Suprapubic skin (tissue), 4 donors: ENCODE data around the gene MMP21. TPM values are rescaled to one million over a fixed set of nuclear protein-coding genes. Genes with fewer than 3 reads are reported as not detected.

Experiments
- DNase-seq, 2 donors: peaks; one replicate each; pipeline ENCODE4 v3.0.0-alpha.2; 2019; ENCODE audit warnings: low spot score in 2 of 2
- H3K27ac ChIP-seq: fragments of 200-600 bp; sonication (generic); one replicate; pipeline ENCODE4 v1.5.1; 2019
- H3K27me3 ChIP-seq: fragments of 200-600 bp; sonication (generic); one replicate; pipeline ENCODE4 v1.5.1; 2019
- H3K36me3 ChIP-seq: fragments of 200-600 bp; sonication (generic); one replicate; pipeline ENCODE4 v1.5.1; 2019
- H3K4me1 ChIP-seq: fragments of 200-600 bp; sonication (generic); one replicate; pipeline ENCODE4 v1.5.1; 2019
- H3K4me3 ChIP-seq: fragments of 200-600 bp; sonication (generic); one replicate; pipeline ENCODE4 v1.5.1; 2019; ENCODE audit warnings: mild to moderate bottlenecking
- H3K9me3 ChIP-seq: fragments of 200-600 bp; sonication (generic); one replicate; pipeline ENCODE4 v1.5.1; 2019
- EP300 ChIP-seq: sonication (generic); formaldehyde crosslinking; IDR thresholded peaks from one replicate; pipeline ENCODE4 v1.6.1; 2017; ENCODE audit warnings: antibody characterized with exemption
- POLR2A ChIP-seq, 2 donors: fragments of 450-650 bp; IDR thresholded peaks; one replicate each; pipeline ENCODE4 v1.6.1; 2017; ENCODE audit warnings: antibody characterized with exemption in 2 of 2, mild to moderate bottlenecking in 2 of 2, moderate library complexity in 2 of 2
- POLR2AphosphoS5 ChIP-seq, 3 donors: sonication (generic); formaldehyde crosslinking; IDR thresholded peaks; one replicate each; pipeline ENCODE4 v1.6.1; 2017; ENCODE audit warnings: antibody characterized with exemption in 3 of 3
- WGBS: methylation state at CpG from one replicate; pipeline ENCODE4 v1.1.5; 2018; 5-methylcytosine and 5-hydroxymethylcytosine counted together
- total RNA-seq, 4 donors: library from RNA; depleted of rRNA; stranded (reverse); fragments of >200 nt; gene quantifications; one replicate each; pipeline ENCODE4 v1.1.0, GENCODE V29; 2016
- TF ChIP-seq, protein P1 (sequence below), 2 donors: fragments of 200-600 bp in 1 of 2; fragments of 450-650 bp in 1 of 2; sonication (generic) in 1 of 2; IDR thresholded peaks; one replicate each; pipeline ENCODE4 v1.5.1; 2016 to 2019; ENCODE audit warnings: antibody characterized with exemption in 2 of 2, mild to moderate bottlenecking in 1 of 2, moderate library complexity in 1 of 2

Gene MMP21
- total RNA-seq, 4 donors from 2014 or later = 0.23 to 0.48 TPM; not detected in 2

DNA sequence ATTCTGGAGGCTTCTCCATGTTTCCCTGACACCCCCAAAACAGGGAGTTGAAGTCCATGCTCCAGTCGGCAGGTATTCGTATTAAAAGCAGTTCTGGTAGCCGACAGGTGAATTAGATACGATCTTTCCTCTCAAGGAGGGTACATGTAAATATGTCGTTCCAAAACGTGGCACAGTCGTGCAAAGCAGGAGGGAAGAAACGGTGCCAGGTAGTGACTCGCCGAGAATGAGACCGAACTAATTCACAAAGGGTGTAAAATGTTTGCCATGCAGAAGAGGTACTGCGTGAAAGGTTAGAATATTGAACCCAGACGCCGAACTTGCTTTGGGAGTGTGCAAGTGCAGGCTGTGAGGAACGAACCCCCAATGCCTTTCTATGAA lies 55.6 kb downstream of the MMP21 start:
- DNase-seq = no peak
- 1% methylated on average over 15 of the region's 15 CpGs for WGBS
- no peaks in the 10 kb centered on the region for H3K27me3 ChIP-seq

DNA sequence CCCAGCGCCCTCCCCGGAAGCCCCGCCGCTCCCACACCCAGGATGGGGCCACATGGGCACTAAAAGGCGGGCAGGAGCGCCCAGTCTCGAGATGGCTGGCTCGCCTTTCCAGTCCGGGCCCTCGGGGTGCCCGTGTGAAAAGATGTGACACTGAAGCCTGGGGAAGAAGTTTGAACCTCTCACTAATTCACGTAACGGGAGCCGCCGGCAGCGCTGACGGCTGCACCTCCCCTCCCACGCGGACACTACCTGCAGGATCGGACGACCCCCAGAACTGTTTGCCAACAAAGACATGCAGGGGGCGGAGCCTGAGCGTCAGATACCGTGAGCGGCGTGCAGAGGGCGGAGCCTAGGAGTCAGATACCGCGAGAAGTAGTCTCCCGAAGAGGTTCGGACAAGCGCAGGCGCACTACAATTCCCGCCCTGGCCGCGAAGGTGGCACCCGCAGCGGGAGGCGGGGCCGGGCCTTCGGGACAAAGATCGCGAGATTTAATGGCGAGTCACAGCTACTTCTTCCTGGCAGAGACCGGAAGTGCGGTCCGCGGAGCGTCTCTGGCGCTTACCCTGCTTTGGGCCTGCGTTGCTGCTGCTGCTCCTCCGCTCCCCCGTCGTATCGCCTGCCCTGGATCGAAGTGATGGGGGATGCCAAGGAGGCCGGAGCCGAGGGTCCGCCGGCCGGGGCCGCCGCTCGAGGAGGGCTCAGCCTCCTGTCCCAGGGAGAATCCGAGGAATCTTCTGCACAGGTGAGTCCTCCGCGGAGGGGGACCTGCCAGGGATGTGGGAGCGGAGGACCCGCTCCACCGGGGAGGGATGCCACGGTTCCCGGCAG lies 56.2 kb downstream of the MMP21 start, which contains the start of gene EDRF1:
Gene EDRF1, plus strand, starts transcription at position 537 of the 829 bp plus-strand sequence. Its CDS starts 99 bp downstream, at position 636.
- Histone ChIP-seq H3K36me3 (peaks cover 20% of the 10 kb centered on the region), H3K27me3 (no peaks in the 10 kb centered on the region), H3K4me1 (peaks cover 19% of the 10 kb centered on the region), H3K9me3 (no peaks in the 10 kb centered on the region), H3K4me3 (peak within 1 kb of the TSS; percentile 98), H3K27ac (peak within 1 kb of the TSS; percentile 94)
- peak in 2 of 3 donors; percentile 71 to 79 for TF ChIP-seq POLR2AphosphoS5 (IDR thresholded peaks at IDR 0.05)
- peak; percentile 64 to 83 for TF ChIP-seq POLR2A (IDR thresholded peaks at IDR 0.05)
- TF ChIP-seq, protein P1, sequence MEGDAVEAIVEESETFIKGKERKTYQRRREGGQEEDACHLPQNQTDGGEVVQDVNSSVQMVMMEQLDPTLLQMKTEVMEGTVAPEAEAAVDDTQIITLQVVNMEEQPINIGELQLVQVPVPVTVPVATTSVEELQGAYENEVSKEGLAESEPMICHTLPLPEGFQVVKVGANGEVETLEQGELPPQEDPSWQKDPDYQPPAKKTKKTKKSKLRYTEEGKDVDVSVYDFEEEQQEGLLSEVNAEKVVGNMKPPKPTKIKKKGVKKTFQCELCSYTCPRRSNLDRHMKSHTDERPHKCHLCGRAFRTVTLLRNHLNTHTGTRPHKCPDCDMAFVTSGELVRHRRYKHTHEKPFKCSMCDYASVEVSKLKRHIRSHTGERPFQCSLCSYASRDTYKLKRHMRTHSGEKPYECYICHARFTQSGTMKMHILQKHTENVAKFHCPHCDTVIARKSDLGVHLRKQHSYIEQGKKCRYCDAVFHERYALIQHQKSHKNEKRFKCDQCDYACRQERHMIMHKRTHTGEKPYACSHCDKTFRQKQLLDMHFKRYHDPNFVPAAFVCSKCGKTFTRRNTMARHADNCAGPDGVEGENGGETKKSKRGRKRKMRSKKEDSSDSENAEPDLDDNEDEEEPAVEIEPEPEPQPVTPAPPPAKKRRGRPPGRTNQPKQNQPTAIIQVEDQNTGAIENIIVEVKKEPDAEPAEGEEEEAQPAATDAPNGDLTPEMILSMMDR (IDR thresholded peaks at IDR 0.05) = no peak
- no peak for TF ChIP-seq EP300
- under 1% methylated on average over 25 of the region's 72 CpGs for WGBS
- peak; percentile 99 for DNase-seq

More for the DNA sequence above, 55.6 kb downstream of the MMP21 start:
- Histone ChIP-seq H3K27ac (peak overlapping the region; percentile 94), H3K36me3 (peaks cover 26% of the 10 kb centered on the region), H3K9me3 (no peaks in the 10 kb centered on the region), H3K4me3 (peak overlapping the region; percentile 98), H3K4me1 (peaks cover 19% of the 10 kb centered on the region)
- TF ChIP-seq EP300 = no peak
- TF ChIP-seq, protein P1 (IDR thresholded peaks at IDR 0.05) = no peak
- TF ChIP-seq POLR2A (IDR thresholded peaks at IDR 0.05) = no peak
- TF ChIP-seq POLR2AphosphoS5 (IDR thresholded peaks at IDR 0.05) = no peak

Other genes starting within 250 kb of the MMP21 start
- gene TEX36, start 92.7 kb downstream of the MMP21 start, total RNA-seq = not detected
- 10 to 100 TPM; 10.9 to 56.4 (median 18.6) TPM for gene EDRF1, start 56.1 kb downstream of the MMP21 start, total RNA-seq
- gene UROS, start 47.4 kb upstream of the MMP21 start, total RNA-seq = 10 to 100 TPM; 22.7 to 48.2 (median 27.3) TPM
- gene BCCIP, start 47.7 kb upstream of the MMP21 start, total RNA-seq = 10 to 100 TPM; 32.2 to 36.7 (median 33.5) TPM
- gene DHX32, start 105.5 kb upstream of the MMP21 start, total RNA-seq = 10 to 100 TPM; 40.0 to 53.2 (median 44.5) TPM
- 1 to 10 TPM; 3.7 to 8.2 (median 5.8) TPM for gene FANK1, start 120.7 kb upstream of the MMP21 start, total RNA-seq